ENCODE data around the gene C1orf185.

The C1orf185 gene

GRCh38 chr1:51168936-51169335, 66.9 kb downstream of the C1orf185 start:
- TF ChIP-seq EP300 (IDR thresholded peaks at IDR 0.05; ENCODE audit: borderline replicate concordance) (no peak), TCF12 (IDR thresholded peaks at IDR 0.05; ENCODE audit: low read depth) (no peak), TEAD4 (IDR thresholded peaks at IDR 0.05) (no peak), TAF1 (IDR thresholded peaks at IDR 0.05; ENCODE audit: low read depth) (no peak), EGR1 (IDR thresholded peaks at IDR 0.05) (no peak), RAD21 (IDR thresholded peaks at IDR 0.05; ENCODE audit: low read depth) (no peak), MAX (IDR thresholded peaks at IDR 0.05) (no peak), ZBTB7A (IDR thresholded peaks at IDR 0.05; ENCODE audit: low read depth) (no peak)

DNA sequence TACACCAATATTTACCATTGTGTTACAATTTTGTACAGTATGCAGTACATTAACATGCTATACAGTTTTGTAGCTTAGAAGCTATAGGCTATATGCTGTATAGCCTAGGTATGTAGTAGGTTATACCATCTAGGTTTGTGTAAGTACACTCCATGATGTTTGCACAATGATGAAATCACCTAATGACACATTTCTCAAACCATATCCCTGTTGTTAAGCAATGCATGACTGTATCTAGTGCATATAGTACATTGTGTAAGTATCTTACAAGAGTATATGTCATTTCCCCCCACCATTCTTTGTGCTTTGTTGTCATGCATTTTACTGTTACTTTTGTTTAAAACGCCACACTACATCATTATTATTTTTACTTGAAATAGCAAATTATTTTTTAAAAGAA, 68.3 kb downstream of the C1orf185 start:
- TF ChIP-seq EGR1 (IDR thresholded peaks at IDR 0.05) (no peak), TAF1 (IDR thresholded peaks at IDR 0.05; ENCODE audit: low read depth) (no peak), YY1 (IDR thresholded peaks at IDR 0.05; ENCODE audit: low read depth) (no peak), NFIC (IDR thresholded peaks at IDR 0.05) (no peak), TCF12 (IDR thresholded peaks at IDR 0.05; ENCODE audit: low read depth) (no peak), CEBPB (IDR thresholded peaks at IDR 0.05) (no peak), ZBTB7A (IDR thresholded peaks at IDR 0.05; ENCODE audit: low read depth) (no peak), USF1 (IDR thresholded peaks at IDR 0.05) (no peak), TEAD4 (IDR thresholded peaks at IDR 0.05) (no peak), CREB1 (IDR thresholded peaks at IDR 0.05; ENCODE audit: low read depth) (no peak), FOXM1 (IDR thresholded peaks at IDR 0.05; ENCODE audit: borderline replicate concordance, low read depth) (no peak), MAX (IDR thresholded peaks at IDR 0.05) (no peak), EP300 (IDR thresholded peaks at IDR 0.05; ENCODE audit: borderline replicate concordance) (no peak), RAD21 (IDR thresholded peaks at IDR 0.05; ENCODE audit: low read depth) (no peak)
- TF ChIP-seq, protein P1, sequence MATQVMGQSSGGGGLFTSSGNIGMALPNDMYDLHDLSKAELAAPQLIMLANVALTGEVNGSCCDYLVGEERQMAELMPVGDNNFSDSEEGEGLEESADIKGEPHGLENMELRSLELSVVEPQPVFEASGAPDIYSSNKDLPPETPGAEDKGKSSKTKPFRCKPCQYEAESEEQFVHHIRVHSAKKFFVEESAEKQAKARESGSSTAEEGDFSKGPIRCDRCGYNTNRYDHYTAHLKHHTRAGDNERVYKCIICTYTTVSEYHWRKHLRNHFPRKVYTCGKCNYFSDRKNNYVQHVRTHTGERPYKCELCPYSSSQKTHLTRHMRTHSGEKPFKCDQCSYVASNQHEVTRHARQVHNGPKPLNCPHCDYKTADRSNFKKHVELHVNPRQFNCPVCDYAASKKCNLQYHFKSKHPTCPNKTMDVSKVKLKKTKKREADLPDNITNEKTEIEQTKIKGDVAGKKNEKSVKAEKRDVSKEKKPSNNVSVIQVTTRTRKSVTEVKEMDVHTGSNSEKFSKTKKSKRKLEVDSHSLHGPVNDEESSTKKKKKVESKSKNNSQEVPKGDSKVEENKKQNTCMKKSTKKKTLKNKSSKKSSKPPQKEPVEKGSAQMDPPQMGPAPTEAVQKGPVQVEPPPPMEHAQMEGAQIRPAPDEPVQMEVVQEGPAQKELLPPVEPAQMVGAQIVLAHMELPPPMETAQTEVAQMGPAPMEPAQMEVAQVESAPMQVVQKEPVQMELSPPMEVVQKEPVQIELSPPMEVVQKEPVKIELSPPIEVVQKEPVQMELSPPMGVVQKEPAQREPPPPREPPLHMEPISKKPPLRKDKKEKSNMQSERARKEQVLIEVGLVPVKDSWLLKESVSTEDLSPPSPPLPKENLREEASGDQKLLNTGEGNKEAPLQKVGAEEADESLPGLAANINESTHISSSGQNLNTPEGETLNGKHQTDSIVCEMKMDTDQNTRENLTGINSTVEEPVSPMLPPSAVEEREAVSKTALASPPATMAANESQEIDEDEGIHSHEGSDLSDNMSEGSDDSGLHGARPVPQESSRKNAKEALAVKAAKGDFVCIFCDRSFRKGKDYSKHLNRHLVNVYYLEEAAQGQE (IDR thresholded peaks at IDR 0.05; ENCODE audit: low read depth) = no peak

GRCh38 chr1:51172811-51173210, 70.8 kb downstream of the C1orf185 start:
- TF ChIP-seq TCF12 (IDR thresholded peaks at IDR 0.05; ENCODE audit: low read depth) = no peak

GRCh38 chr1:51175278-51175677, 73.2 kb downstream of the C1orf185 start:
- TF ChIP-seq FOXM1 (IDR thresholded peaks at IDR 0.05; ENCODE audit: borderline replicate concordance, low read depth) = no peak
- no peak for TF ChIP-seq TCF12 (IDR thresholded peaks at IDR 0.05; ENCODE audit: low read depth)

- TF ChIP-seq, protein P1 (IDR thresholded peaks at IDR 0.05; ENCODE audit: low read depth) = no peak
- TF ChIP-seq TEAD4 (IDR thresholded peaks at IDR 0.05) (no peak), ZBTB7A (IDR thresholded peaks at IDR 0.05; ENCODE audit: low read depth) (no peak), YY1 (IDR thresholded peaks at IDR 0.05; ENCODE audit: low read depth) (no peak), MAX (IDR thresholded peaks at IDR 0.05) (no peak), CEBPB (IDR thresholded peaks at IDR 0.05) (no peak), EGR1 (IDR thresholded peaks at IDR 0.05) (no peak), USF1 (IDR thresholded peaks at IDR 0.05) (no peak), FOXM1 (IDR thresholded peaks at IDR 0.05; ENCODE audit: borderline replicate concordance, low read depth) (no peak), RAD21 (IDR thresholded peaks at IDR 0.05; ENCODE audit: low read depth) (no peak), CREB1 (IDR thresholded peaks at IDR 0.05; ENCODE audit: low read depth) (no peak), TAF1 (IDR thresholded peaks at IDR 0.05; ENCODE audit: low read depth) (no peak), NFIC (IDR thresholded peaks at IDR 0.05) (no peak), TCF12 (IDR thresholded peaks at IDR 0.05; ENCODE audit: low read depth) (no peak), EP300 (IDR thresholded peaks at IDR 0.05; ENCODE audit: borderline replicate concordance) (no peak)
These were observed 86.2 kb downstream of the C1orf185 start for GRCh38 chr1:51188230-51188629.

- TF ChIP-seq EP300 (IDR thresholded peaks at IDR 0.05; ENCODE audit: borderline replicate concordance) (no peak), NFIC (IDR thresholded peaks at IDR 0.05) (0 out of 2 replicates have a peak, but pooled peaks have one; percentile 38), CEBPB (IDR thresholded peaks at IDR 0.05) (no peak), FOXM1 (IDR thresholded peaks at IDR 0.05; ENCODE audit: borderline replicate concordance, low read depth) (no peak), ZBTB7A (IDR thresholded peaks at IDR 0.05; ENCODE audit: low read depth) (no peak), MAX (IDR thresholded peaks at IDR 0.05) (no peak), RAD21 (IDR thresholded peaks at IDR 0.05; ENCODE audit: low read depth) (peak; percentile 90), CREB1 (IDR thresholded peaks at IDR 0.05; ENCODE audit: low read depth) (no peak), YY1 (IDR thresholded peaks at IDR 0.05; ENCODE audit: low read depth) (no peak), EGR1 (IDR thresholded peaks at IDR 0.05) (no peak), TCF12 (IDR thresholded peaks at IDR 0.05; ENCODE audit: low read depth) (no peak), TEAD4 (IDR thresholded peaks at IDR 0.05) (no peak), TAF1 (IDR thresholded peaks at IDR 0.05; ENCODE audit: low read depth) (no peak)
These were observed 87.5 kb downstream of the C1orf185 start for GRCh38 chr1:51189421-51190073.

Data from Ishikawa (cell line).